Fibroblast of lung (primary cell): ENCODE data around the gene HACD2.

Experiments
- CTCF ChIP-seq, 2 donors: IDR thresholded peaks in 1 of 2; conservative IDR thresholded peaks in 1 of 2; 1 replicate in 1 of 2; 2 replicates in 1 of 2; pipeline ENCODE4 v1.5.1; 2011 to 2012; ENCODE audit warnings: low read length in 2 of 2, control low read depth in 1 of 2, inconsistent platforms in 1 of 2, low read depth in 1 of 2, mild to moderate bottlenecking in 1 of 2
- EZH2 ChIP-seq: IDR thresholded peaks from 2 replicates; pipeline ENCODE4 v1.5.1; 2012; ENCODE audit warnings: low read length, control low read depth, mild to moderate bottlenecking; ENCODE audit errors: missing control alignments

GRCh38 chr3:123586968-123587367, 2.1 kb upstream of the HACD2 start:
- TF ChIP-seq CTCF (conservative IDR thresholded peaks at IDR 0.05 in 1 of 2, IDR thresholded peaks at IDR 0.05 in 1 of 2; ENCODE audit: low read depth in 1 of 2, low read length in 2 of 2) (no peak), EZH2 (no peak)
